ENCODE results near the gene GRIN1.

GRCh38 chr9:137180491-137180890 lies 41.5 kb downstream of the GRIN1 start:
- TF ChIP-seq, protein P1, sequence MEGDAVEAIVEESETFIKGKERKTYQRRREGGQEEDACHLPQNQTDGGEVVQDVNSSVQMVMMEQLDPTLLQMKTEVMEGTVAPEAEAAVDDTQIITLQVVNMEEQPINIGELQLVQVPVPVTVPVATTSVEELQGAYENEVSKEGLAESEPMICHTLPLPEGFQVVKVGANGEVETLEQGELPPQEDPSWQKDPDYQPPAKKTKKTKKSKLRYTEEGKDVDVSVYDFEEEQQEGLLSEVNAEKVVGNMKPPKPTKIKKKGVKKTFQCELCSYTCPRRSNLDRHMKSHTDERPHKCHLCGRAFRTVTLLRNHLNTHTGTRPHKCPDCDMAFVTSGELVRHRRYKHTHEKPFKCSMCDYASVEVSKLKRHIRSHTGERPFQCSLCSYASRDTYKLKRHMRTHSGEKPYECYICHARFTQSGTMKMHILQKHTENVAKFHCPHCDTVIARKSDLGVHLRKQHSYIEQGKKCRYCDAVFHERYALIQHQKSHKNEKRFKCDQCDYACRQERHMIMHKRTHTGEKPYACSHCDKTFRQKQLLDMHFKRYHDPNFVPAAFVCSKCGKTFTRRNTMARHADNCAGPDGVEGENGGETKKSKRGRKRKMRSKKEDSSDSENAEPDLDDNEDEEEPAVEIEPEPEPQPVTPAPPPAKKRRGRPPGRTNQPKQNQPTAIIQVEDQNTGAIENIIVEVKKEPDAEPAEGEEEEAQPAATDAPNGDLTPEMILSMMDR (conservative IDR thresholded peaks at IDR 0.05 in 1 of 2, IDR thresholded peaks at IDR 0.05 in 1 of 2; ENCODE audit: extremely low read depth in 1 of 2, insufficient read depth in 1 of 2, low read depth in 1 of 2, low read length in 2 of 2): no peak
- TF ChIP-seq EZH2 (IDR thresholded peaks at IDR 0.05; ENCODE audit: borderline replicate concordance, low read length): no peak

Data from mammary epithelial cell (primary cell).